AG08395 (cell line): ENCODE results near the gene NEK11.
"Not testable (repeated sequence)": the region's sequence is repeated elsewhere in the genome, so short reads cannot be mapped to it uniquely, and the experiment has no call there.

Source experiments
- DNase-seq: peaks from one replicate; pipeline ENCODE4 v3.0.0; 2012; ENCODE audit warnings: mixed read lengths, low spot score

The NEK11 gene

DNA sequence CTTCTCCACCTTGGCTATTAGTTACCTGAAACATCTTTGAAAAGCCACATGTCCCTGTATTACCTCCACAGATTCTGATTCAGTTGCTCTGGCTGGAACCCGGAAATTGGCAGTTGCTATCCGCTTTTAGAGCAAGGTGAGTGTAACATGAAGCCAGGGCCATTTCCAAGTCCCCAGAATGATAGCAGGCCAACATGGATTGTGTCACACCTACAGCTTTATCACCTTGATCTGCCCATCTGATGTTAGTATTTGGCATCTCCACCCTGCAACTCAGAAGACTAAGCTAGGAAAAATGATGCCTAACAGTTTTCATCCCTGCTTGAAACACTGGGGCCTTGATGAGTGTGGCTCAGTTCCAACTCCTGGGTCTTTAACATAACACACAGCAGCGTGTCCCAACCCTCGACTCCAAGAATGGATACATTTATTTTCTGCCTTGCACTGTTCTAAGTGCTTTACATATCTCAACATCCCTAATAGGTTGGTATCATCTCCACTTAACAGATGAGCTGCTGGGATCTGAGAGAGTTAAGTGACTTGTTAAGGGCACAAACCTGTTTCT is 333.6 kb downstream of the NEK11 start:
- no peak for DNase-seq

DNA sequence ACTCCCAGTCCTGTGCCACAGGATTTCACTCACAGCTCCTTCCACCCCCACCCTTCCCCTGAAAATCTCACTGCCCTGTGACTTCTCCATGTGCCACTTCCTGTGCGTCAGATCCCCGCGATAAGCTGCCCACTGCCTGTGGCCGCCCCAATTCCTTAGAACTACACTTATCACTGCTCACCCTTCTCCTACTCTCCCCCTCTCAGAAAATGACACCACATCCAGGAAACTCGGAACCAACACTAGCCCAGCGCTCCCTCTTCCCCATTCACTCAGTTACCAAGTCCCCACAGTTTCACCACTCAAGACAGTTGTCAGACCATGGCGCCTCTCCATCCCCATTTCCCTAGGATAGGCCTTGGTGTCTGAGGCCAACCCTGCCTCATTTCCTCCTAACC is 334.4 kb downstream of the NEK11 start:
- DNase-seq, result not testable (repeated sequence)

DNA sequence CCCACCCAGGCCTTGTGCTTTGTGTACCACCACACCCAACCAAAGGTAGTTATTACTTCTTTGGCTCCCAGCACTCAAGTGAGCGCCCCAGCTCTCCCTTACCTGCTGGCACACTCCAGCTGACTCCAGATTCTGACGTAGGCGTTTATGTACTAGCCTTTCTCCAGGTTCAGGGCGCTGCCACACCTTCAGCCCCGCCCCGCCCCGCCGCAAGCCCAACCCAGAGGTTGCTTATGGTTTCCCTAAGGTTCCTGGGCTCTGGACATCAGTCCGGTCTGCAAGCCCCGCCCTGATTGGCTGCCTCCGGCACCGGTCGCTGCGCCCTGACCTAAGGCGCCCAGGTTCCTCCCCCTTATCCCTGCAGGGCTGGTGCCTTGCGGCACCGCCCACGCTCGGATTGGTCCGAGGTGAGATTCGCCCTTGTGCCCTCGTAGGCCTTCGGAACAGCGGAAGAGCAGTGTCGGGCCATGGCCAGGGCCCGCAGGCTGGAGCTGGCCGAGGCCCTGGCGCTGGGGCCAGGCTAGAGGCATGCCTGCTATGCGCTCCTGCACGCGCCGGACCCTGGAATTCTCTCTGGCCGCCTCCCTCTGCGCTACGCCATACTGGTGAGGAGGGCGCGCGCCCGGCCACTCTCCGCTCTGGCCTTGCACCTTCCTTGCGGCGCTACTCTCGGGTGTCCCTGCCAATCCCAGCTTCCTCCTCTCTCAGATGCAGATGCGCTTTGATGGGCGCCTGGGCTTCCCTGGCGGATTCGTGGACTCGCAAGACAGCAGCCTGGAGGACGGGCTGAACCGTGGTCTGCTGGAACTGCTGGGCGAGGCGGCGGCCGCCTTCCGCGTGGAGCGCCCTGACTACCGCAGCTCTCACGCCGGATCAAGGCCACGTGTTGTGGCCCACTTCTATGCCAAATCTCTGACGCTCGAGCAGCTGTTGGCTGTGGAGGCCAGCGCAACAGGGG is 335.1 kb downstream of the NEK11 start:
- DNase-seq, result peak; percentile 36

DNA sequence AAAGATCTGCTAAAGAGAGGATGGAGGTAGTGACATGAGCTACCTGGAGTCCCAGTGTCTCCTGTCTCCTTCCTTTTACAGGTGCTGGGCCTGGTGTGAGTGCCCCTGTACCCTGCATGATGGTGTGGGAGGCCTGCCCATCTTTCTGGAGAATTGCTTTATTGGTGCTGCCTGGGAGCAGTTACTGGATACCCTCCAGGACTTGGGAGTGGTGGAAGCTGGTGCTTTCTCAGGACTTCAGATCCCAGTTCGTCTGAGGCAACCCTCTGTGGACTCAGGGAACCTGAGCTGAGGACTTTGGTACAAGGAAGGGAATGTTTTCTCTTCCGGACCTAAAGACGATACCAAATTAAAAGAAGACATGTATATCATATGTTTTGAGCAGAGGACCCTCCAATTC is 336.6 kb downstream of the NEK11 start:
- no peak for DNase-seq

DNA sequence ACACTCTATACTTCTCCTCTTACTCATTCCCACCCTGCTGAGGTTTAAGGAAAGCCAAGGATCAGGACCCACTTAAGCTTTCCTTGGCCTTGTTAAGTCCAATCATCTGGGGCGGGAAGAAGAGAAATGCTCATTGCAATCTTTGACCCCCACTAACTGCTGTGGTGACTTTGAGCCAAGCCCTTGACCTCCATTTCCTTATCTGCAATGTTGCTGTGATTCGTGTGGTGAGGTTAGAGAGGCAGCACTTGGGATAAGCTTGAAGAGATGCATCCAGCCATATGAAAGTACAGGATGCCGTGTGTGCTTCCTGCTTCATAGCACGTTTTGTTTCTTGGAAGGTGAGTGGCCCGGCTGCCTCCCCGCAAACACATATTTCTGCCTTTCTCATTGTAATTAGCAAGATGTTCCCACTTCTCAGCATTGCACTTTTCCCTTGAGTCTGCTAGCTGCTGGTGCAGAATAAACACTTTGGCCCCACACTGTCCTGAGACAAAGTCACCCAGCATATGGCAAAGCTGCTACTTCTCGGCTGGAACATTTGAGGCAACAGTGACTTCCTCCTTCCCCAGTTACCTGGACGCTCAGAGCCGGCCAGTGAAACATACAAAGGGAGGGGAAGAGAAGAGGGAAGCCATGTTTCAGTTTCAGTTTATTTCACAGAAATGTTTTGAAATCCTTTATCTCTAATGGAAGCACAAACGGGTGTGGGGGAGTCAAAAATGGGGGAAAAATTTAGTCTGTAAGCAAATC is 344.4 kb downstream of the NEK11 start:
- DNase-seq, result no peak

DNA sequence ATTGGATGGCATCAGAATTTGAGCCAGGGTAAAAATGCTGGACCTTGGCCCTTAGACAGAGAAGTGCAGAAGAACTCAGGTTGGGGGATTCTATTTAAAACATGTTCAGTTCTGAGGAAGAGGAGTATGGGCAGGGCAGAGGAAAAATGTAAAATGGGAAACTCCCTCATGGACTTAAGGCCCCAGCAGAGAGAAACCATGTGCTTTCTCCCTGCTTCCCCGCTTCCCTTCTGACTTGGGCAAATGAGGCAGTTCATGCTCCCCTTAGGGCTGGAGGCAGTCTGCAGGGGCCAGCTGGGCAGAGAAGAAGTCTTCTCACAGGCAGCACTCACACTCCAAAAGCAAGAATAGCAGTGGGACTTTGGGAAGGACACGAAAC is 345.0 kb downstream of the NEK11 start:
- no peak for DNase-seq

DNA sequence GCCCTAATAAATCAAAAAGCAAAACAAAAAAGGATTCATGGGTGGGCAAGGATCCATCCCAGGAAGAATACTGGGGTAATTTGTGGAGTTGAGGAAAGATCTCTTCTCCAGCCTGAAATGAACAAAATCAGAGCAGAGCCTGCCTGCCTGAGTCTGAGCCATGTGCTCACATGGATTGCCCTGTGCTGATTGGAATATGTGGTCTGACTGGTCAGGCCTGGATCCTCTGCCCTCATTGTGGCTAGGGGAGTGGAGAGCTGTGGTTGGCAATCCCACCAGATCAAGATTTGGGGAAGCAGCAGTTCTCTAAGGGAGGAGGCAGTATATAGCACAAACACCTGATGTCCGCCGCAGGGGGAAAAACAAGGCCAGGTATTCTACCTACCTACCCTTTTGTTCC is 348.1 kb downstream of the NEK11 start:
- DNase-seq, result no peak

DNA sequence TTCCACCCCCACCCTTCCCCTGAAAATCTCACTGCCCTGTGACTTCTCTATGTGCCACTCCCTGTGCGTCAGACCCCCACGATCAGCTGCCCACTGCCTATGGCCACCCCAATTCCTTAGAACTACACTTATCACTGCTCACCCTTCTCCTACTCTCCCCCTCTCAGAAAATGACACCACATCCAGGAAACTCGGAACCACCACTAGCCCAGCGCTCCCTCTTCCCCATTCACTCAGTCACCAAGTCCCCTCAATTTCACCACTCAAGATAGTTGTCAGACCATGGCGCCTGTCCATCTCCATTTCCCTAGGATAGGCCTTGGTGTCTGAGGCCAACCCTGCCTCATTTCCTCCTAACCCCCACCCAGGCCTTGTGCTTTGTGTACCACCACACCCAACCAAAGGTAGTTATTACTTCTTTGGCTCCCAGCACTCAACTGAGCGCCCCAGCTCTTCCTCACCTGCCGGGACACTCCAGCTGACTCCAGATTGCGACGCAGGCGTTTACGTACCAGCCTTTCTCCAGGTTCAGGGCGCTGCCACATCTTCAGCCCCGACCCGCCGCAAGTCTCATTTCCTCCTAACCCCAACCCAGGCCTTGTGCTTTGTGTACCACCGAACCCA is 354.3 kb downstream of the NEK11 start:
- DNase-seq, result not testable (repeated sequence)

DNA sequence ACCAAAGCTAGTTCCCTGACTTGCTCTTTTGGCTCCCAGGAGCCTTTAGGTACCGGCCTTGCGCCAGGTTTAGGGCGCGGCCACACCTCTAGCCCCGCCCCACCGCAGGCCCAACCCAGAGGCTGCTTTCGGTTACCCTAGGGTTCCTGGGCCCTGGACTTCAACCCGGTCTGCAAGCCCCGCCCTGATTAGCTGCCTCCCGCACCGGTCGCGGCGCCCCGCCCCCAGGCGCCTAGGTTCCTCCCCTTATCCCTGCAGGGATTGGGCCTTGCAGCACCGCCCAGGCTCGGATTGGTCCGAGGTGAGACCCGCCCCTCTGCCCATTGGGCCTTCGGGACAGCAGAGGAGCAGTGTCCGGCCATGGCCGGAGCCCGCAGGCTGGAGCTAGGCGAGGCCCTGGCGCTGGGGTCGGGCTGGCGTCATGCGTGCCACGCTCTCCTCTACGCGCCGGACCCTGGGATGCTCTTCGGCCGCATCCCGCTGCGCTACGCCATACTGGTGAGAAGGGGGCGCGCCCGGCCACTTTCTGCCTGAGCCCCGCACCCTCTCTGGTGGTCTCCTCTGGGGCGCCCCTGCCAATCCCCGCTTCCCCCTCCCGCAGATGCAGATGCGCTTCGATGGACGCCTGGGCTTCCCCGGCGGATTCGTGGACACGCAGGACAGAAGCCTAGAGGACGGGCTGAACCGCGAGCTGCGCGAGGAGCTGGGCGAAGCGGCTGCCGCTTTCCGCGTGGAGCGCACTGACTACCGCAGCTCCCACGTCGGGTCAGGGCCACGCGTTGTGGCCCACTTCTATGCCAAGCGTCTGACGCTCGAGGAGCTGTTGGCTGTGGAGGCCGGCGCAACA is 355.0 kb downstream of the NEK11 start, which contains the start of gene NUDT16:
TSS of gene NUDT16 (plus strand) at position 330 of the 847 bp plus-strand sequence. CDS start at position 361, 31 bp downstream.
- DNase-seq, result peak; percentile 99

DNA sequence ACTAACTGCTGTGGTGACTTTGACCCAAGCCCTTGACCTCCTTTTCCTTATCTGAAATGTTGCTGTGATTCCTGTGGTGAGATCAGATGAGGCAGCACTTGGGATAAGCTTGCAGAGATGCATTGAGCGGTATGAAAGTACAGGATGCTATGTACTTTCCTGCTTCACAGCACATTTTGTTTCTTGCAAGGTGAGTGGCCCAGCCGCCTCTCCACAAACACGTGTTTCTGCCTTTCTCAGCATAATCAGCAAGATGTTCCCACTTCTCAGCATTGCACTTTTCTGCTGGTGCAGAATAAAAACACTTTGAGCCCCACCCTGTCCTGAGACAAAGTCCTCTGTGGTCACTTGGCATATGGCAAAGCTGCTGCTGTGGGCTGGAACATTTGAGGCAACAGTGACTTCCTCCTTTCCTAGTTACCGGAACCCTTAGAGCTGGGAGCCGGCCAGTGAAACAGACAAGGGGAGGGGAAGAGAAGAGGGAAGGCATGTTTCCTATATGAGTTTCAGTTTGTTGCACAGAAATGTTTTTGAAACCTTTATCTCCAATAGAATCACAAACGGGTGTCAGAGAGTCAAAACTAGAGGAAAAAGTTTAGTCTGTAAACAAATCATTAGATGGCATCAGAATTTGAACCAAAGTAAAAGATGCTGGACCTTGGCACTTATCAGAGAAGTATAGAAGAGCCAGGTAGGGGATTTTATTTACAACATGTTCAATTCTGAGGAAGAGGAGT is 359.9 kb downstream of the NEK11 start:
- DNase-seq, result peak; percentile 9

DNA sequence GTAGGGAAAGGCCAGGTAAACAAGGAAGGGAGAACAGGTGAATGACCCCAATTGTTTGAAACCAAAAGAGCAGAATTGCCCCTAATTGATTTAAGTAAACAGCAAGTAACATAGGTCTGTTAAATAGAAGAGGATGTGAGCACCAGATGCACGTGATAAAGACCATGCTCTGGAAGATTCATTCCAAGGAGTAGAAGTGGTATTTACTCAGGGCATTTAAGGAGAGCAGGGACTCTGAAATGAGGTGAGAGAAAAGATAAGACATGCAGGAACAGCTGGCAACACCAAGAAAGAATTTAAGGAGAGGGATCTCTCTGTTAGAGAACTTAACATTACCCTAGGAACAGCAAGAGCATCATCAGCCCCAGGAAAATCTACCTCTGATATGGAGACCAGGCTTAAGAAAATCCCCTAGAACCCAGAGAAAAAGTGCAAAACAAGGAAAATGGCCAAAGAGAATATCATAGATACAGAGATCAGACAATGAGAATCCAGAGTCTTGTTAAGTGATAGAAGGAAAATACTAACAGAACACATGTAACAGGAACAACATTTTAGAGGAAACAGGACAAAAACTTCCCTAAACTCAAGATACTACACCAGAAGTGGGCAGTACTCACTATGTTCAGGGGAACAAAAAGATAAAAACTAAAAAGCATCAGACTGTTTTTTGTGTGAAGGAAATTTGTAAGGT is 361.3 kb downstream of the NEK11 start:
- DNase-seq, result no peak

DNA sequence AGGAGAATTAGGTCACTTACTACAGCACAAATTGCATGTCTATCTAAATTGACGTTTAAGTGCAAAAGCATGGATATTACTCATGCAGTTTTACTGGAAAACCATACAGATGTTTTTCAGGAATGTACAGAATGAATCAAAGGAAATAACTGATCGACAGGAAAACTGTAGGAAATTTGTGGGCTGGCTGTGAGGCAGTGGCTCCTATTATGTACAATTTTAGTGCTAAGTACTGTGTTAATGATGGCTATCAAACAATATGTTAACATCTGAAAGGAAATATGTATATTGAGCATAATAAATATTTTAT is 361.8 kb downstream of the NEK11 start:
- DNase-seq, result no peak

DNA sequence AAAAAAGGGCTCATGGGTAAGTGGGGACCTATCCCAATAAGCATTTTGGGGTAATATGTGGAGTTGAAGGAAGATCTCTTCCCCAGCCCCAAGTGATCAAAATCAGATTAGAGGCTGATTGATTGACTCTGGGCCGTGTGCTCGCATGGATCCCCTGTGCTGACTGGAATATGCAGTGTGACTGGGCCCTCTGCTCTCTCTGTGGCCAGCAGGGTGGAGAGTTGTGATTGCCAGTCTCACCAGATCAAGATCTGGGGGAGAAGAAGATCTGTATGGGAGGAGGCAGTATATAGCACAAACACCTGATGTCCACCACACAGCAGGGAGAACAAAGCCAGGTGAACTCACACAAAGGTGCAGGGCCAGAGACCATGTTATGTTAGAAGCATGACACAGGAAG is 363.7 kb downstream of the NEK11 start:
- no peak for DNase-seq

DNA sequence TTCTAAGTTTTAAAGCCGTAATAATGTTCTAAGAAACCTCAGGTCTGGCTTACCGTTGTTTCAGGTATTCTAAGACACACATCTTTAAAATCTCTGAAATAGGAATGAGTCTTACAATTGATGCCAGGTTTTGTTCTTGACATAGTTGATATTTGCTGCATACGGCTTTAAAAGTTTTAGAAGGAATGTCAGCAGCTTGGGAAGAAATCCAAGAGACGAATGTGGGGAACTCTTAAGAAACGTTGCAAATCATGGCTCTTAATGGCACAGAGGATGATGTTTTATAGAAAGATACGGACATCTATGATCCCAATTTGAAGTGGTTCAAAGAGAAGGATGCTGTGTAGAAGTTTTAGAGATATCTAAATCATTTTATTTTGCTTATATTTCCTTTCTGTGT is 366.4 kb downstream of the NEK11 start:
- peak; percentile 12 for DNase-seq

DNA sequence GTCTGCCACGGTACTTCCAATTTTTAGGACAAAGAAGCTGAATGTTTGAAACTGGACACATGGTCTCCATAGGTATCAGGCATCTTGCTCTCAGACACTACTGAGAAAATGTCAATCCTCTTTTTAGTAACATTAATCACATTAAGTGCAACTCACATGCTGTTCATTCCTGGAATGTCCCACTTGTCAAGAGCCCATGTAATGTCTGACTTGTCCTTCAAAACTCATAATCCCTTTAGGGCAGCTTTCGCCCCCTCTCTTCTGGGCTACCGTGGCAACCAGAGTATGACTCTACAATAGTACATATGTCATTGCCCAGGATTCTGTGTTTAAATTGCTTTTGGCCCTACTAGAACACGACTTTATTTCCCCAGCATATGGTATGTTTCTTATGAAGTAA is 367.2 kb downstream of the NEK11 start:
- DNase-seq, result no peak

DNA sequence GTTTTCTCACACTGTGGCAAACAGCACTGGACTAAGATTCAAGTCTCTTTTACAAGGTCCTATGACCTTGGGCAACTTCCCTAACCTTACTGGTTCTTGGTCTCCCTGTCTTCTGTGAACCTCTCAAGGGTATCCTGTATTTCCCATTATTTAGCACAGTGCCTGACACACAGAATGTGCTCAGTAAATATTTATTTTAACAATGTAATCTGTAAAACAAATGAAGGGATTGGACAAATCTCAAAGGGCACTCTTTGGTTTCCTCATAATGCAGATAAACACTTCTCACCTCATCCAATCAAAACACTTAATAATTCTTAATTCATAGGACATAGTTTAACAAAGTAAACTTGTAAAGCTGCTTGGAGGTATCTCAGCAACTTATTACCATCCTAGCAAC is 367.7 kb downstream of the NEK11 start:
- no peak for DNase-seq

DNA sequence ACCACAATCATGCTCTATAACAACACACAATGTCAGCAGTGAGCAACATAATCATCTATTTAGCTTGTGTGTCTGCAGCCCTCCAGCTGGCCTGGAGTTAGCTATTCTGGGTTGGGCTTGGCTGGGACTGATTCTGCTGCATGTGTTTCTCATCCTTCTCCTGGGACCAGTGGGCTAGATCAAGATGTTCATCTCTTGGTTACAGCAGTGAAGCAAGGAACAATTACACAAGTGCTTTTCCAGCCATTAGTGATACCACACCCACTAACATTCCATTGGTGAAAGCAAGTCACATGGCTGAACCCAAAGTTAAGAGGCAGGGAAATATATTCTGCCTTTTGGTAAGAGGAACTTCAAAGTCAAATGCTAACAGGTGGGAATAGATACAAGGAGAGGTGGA is 369.5 kb downstream of the NEK11 start:
- DNase-seq, result peak; percentile 10

DNA sequence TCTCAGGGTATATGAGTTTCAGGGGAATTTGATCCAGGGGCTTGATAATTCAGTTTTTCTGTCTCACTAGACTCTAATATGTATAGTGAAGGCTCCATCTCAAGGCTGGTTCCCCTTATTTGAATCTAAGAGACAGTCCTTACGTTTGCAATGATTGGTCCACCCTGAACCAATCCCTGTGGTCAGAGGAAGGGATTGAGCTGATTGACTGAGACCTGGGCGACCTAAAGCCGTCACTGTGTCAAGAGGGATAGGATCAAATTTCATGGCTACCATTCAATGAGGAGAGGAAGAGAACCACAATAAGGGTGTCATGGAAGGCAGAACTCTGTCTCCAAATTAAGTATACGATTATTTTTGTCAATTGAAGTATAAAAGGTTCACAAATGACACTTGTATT is 371.2 kb downstream of the NEK11 start:
- no peak for DNase-seq
